HG02759 (cell line): Measurements from ENCODE around the gene CCZ1B.
A peak's percentile ranks its signal among the peaks of the same experiment; 100 is the strongest.
"Not testable (repeated sequence)": the region's sequence is repeated elsewhere in the genome, so short reads cannot be mapped to it uniquely, and the experiment has no call there.

Source experiments
- ATAC-seq: cut with Tn5 transposase; IDR thresholded peaks from one replicate; pipeline ENCODE4 v1.9.1; 2021; ENCODE audit warnings: mild to moderate bottlenecking, moderate library complexity; ENCODE audit not compliant: unreplicated experiment

The CCZ1B gene

DNA sequence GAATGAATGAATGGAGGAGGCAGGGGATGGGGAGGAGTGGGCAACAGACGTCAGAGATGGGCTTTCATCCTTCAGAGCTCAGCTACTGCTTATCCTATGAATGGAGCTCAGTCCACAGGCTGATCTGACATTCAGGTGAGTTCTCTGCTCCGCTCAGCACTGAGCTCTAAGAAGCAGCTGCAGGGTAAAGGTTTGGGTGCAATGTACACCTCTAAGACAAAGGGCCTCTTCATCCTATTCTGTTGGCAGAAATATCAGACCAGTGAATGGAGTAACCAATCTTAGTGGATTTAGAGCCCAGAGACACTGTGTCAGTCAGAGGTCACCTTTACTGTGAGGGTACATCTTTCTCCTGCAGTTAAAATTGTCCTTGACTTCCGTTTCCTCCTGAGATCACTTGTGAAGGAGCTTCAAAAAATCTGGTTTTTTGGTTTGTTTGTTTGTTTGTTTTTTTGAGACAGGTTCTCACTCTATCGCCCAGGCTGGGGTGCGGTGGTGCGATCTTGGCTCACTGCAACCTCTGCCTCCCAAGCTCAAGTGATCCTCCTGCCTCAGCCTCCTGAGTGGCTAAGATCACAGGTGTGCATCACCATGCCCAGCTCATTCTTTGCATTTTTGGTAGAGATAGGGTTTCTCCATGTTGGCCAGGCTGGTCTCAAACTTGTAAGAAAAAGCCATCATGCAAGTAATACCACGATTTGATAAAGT lies 5.1 kb upstream of the CCZ1B start:
- no peak for ATAC-seq

DNA sequence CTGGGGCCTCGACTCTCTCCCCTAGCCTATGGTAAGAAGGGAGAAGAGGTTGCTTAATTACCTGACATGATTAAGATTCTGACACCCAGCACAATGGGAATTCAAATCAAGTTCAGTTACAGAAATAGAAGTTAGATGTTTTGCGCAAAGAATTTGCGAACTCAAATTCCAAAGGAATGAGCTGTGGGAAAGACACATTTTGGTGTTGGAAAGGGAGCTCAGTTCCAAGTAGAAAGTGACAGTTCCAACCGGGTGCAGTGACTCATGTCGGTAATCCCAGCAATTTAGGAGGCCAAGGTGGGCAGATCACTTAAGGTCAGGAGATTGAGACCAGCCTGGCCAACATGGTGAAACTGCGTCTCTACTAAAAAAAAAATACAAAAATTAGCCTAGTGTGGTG lies 4.0 kb upstream of the CCZ1B start:
- not testable (repeated sequence) for ATAC-seq

DNA sequence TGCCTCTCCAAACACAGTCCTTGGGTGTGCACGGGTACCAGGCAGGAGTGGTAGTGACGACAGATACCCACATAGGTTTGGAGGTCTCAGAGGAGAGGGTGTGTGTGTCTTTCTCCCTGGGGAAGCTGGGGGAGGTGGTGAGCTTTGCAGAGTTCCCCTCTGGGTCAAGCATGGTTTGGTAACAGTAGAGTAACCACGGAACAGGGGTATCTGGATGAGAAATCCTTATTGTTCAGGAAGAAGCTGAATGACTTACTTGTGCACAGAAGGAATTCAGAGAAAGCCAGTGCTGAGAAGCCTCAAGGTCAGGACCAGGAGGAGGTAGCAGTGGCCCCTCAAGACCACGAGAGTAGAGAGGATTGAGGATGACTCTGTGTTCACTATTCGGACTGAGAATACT lies 3.5 kb upstream of the CCZ1B start:
- ATAC-seq = not testable (repeated sequence)

DNA sequence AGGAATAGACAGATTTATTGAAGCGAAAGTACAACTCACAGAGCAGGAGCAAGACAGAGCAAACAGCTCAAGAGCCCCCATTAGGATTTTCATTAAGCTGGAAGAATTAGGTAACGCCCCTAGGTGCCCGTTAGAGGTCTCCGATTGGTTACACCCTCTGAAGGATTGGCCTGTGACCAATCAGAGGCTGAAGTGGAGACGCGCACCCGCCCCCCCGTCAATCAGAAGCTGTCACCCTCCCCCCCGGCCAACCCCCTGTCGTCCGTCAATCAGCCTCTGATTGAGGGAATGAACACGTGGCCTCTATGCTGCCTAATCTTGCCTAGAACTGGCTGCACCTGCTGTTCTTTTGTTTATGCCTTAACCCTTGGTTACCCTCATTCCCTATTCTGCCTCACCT lies 1.1 kb upstream of the CCZ1B start:
- not testable (repeated sequence) for ATAC-seq

DNA sequence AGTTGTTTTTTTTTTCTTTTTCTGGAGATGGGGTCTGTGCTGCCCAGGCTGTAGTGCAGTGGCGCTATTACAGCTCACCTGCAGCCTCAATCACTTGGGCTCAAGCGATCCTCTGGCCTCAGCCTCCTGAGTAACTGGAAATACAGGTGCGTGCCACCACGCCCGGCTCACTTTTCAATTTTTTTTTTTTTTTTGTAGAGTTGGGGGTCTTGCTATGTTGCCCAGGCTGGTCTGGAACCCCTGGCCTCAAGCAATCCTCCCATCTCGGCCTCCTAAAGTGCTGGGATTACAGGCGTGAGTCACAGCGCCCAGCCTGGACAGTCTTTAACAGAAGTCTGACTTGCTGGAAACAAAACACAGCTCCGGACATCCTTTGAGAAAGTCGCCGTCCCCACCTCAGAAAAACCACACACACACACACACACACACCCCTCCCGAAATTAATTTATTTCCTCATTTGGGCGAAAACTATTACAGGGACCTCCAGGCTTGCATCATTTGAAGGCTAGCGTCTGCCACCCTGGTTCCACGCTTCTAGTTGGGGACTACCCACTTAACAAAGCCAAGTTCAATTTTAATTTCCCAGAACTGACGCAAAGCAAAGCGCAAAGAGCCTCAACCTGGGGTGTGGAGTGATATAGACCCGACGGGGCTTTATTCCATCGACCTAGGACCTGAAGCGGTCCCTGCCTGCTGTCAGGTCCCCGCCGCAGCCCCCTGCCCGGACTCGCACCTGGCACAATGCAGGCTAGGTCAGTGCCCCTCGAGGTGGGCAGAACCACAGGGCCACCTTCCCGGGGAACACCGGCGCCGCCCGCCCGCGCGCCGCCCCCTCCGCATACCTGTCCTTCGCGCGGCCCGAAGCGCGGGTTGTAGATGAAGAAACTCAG lies 594 bp downstream of the CCZ1B start:
- ATAC-seq = peak; percentile 60

DNA sequence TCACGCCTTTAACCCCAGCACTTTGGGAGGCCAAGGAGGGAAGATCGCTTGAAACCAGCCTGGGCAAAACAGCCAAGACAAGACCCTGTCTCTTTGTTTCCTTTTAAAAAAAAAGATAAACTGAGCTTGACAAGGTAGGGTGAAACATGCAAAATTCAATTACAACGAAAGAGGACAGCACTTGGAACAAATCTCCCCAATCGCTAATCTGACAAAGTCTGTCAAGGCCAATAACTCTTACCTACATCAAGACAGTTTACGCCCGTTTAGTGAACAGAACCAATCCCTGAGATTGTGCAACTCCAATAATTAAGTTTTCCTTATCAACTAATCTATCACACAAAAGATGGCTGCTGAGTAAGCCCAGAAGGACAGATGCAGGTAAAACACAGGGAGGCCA lies 4.5 kb downstream of the CCZ1B start:
- ATAC-seq = not testable (repeated sequence)

DNA sequence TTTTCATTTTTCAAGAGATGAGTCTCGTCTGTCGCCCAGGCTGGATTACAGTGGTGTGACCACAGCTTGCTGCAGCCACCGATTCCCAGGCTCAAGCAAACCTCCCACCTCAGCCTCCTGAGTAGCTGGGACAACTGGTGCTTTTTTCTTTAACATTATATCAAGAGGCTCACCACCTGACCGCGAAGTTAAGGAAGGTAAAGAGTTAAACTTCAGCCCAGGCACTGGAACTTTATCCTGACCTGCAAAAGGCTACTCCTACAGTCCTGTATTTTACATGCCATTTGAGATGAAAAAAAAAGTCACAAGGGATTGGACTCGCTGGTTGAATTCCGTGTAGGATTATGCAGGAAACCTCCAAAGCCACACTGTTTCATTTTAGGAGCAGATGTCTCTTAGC lies 10.6 kb downstream of the CCZ1B start:
- not testable (repeated sequence) for ATAC-seq

DNA sequence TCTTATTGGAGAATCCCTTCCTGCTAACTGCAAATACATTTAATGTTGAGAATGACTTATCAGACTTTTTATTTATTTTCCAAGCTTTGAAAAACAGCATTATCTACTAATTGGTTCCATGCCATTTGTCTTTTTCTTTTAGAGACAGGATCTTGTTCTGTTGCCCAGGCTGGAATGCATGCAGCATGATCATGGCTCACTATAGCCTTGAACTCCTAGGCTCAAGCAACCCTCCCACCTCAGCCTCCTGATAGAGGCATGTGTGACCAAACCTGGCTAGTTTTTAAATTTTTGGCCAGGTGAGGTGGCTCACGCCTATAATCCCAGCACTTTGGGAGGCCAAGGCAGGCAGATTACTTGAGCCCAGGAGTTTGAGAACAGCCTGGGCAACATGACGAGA lies 13.1 kb downstream of the CCZ1B start:
- ATAC-seq = not testable (repeated sequence)

DNA sequence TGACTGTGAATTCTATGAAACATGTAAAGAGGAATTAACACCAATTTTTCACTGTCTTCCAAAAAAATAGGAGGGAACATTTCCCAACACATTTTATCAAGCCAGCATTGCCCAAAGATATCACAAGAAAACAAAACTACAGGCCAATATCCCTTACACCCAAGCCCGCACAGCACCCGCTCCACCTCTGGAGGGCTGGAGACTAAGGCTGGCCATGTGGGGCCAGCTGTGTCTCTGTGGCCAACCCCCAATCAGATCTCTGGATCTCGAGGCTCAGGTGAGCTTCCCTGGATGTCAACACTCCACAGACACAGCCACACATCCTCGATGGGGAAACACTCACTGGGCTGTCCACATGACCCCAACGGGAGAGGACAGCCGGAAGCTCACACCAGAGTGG lies 18.1 kb downstream of the CCZ1B start:
- ATAC-seq = not testable (repeated sequence)

DNA sequence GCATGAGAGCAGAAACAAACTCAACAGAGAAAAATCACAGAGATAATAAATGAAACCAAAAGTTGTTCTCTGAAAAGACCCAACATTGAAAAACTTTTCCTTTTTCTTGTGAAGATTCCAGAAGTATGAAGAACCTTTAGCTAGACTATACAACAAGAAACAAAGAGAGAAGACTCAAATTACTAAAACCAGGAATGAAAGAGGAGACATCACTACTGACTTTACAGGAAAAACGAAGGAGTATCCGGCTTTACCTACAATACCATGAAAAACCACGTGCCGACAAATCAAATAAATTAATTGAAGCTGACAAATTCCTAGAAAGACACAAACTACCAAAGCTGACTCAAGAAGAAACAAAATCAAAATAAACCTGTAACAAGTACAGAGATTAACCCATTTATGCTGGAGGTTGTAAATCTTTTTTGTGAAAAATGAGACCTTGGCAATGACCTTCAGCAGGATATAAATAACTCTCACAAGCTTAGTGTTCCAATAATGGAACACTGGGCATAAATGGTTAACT lies 18.6 kb downstream of the CCZ1B start:
- not testable (repeated sequence) for ATAC-seq

DNA sequence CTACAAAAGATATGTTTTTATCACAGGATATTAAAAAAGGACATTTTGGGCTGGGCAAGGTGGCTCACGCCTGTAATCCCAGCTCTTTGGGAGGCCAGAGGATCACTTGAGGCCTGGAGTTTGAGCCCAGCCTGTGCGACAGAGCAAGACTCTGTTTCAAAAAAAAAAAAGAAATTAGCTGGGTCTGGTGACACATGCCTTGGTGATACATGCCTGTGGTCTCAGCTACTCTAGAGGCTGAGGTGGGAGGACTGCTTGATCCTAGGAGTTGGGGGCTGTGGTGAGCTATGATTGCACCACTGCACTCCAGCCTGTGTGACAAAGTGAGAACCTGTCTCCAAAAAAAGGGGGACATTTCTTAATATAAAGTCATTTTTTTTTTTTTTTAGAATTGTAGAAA lies 25.7 kb downstream of the CCZ1B start:
- not testable (repeated sequence) for ATAC-seq

DNA sequence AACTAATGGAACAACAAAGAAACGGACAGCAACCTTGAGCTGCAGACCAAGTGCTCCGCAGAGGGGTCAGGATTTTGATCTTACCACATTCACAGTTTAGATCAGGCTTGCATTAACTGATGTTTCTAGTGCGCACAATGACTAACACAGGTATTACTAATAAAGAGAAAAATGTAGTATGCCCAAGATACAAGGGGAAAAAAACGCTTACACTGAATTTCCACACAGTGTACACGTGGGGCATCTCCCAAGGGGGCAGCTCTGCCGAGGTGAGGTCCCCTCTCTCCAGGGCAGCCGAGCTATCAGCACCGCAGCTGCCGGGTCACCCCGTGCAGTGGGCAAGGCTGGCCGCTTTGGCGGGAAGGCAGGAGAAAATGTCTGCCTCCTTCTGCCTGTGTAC lies 26.2 kb downstream of the CCZ1B start:
- ATAC-seq = not testable (repeated sequence)

DNA sequence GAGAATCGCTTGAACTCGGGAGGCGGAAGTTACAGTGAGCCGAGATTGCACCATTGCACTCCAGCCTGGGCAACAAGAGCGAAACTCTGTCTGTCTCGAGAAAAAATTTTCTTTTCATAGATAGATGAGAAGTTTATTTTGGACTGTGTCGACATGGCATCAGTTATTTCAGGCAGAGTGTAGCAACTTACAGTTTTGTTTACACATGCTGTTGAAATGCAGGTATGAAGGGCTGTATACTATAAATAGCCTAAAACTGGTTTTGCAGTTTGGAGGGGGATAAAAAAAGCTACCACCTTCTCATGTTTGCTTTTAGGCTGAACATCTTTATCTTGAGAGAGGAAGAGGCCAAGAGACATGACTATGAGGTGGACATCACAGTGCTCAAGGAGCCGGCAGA lies 28.0 kb downstream of the CCZ1B start:
- not testable (repeated sequence) for ATAC-seq

DNA sequence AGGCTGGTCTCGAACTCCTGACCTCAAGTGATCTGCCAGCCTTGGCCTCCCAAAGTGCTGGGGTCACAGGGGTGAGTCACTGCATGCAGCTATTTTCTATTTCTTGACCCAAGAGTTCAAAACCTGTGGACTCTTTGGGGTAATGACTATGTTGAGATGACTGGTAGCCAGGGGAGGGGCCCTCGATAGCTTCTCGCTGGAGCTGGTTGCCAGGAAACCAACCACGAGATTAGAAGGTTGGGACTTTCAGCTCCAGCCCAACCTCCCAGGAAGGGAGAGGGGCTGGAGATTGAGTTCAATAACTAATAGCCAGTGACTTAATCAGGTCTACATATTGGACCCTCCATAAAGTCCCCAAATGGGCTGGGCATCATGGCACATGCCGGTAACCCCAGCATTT lies 28.9 kb downstream of the CCZ1B start:
- ATAC-seq = not testable (repeated sequence)

DNA sequence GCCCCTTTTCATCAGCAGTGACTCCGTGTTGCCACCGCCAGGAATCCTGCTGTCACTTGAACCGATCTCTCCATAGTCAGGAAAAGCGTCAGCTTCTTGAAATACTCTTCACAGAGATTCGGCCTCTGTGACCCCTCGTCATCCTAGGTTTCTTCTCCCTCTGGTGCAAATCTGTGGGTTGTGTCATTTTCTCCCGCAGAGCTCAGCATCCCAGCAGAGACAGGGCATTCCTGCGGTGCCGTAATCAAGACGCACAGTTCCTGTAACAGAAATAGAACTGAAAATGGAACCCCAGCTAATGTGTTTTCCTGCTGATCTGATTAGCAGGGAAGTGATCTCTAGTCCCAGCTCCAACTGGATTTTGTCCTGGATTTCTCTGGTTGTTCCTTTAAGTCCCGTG lies 31.8 kb downstream of the CCZ1B start:
- not testable (repeated sequence) for ATAC-seq

DNA sequence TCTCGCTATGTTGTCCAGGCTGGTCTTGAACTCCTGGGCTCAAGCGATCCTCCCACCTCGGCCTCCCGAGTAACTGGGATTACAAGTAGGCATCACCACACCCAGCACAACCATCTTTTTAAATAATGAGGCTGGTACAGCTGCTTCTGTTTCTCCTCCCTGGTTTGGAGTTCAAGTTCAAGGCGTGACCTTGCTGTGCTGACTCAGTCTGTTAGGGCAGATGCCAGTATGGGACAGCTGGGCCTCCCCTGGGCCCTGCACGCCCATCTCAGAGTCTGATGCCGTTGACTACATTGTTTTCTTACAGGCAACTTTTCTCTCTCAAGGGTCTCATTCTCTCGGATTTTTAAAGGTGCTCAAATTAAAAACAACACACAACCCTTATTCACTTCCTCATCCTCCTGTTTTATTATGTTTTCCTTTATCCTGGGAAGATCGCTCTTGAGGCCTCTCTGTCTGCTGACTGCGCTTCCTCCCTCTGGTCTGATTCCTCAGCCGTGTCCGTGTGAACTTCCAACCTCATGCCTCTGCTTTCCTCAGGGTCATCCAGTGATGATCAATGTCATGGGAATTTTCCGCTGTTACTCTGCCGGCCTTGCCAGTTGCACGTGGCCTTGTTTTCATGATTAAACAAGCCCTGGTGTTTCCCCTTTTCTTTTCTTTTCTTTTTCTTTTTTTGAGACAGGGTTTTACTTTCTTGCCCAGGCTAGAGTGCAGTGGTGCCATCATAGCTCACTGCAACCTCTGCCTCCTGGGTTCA lies 33.8 kb downstream of the CCZ1B start:
- not testable (repeated sequence) for ATAC-seq

DNA sequence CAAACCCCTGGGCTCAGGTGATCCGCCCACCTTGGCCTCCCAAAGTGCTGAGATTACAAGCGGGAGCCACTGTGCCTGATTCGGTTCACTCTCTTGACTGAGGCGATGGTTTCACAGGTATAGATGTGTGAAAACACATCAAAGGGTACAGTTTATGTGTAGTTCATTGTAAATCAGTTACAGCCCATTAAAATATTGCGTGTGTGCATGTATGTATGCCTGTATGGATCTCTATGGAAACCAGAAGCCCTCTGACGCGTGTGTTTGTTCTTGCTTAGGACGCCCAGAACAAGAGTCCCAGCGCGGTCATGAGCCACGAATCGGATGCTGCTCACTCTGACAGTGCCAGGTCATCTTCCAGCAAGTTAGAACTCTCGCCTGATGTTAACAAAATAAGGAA lies 36.7 kb downstream of the CCZ1B start:
- not testable (repeated sequence) for ATAC-seq

DNA sequence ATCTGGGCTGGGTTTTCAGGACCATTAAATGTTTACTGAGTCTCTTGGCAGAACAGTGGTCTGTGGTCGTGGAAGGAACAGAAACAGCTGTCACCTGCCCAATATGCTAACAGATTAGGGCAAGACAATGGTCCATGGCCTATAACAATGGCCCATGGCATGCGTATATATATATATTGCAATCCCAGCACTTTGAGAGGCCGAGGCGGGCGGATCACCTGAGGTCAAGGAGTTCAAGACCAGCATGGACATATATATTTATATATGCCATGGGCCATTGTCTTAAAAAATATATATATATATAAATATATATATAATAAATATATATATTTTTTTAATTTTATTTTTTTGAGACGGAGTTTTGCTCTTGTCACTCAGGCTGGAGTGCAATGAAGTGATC lies 44.5 kb downstream of the CCZ1B start:
- ATAC-seq = not testable (repeated sequence)

DNA sequence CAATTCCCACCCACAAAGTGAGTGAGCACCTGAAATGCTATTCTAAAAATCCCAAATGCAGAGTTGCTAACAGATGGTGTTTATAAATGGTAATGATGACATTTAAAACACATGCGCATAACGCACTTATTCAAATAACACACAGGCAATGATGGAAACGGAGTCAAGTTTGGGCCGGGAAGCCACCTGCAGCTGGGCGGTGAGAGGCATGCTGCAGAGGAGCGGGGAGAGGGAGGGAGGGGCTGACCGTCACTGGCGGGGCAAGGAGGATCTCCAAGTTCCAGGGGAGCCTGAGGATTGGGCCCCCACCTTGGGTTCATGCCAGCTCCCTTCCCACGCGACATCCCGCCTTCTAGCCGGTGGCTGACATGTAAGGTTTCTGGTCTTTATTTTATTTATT lies 64.9 kb downstream of the CCZ1B start:
- ATAC-seq = not testable (repeated sequence)

DNA sequence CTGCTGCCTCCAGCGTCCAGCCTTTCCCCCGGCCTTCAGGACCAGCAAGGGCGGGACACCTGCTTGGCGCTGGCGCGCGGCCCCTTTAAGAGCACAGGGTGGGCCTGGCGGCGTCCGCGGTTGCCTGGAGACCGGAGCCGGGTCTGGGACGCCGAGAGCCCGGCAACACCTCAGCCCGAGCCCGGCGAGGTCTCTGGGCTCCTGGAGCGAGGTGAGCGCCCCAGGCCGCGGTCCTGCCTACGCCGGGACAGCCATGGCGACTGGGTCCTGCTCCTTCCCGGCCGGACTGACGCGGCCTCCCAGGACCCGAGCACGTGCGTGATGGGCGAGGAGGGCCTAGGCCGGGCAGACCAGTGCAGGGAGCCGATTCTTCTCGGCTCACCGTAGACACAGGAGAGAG lies 72.1 kb downstream of the CCZ1B start, which contains the start of gene RSPH10B2:
Gene RSPH10B2, plus strand, starts transcription at position 140 of the 400 bp plus-strand sequence. CDS start 3,575 bp downstream, outside the sequence.
- ATAC-seq = not testable (repeated sequence)

DNA sequence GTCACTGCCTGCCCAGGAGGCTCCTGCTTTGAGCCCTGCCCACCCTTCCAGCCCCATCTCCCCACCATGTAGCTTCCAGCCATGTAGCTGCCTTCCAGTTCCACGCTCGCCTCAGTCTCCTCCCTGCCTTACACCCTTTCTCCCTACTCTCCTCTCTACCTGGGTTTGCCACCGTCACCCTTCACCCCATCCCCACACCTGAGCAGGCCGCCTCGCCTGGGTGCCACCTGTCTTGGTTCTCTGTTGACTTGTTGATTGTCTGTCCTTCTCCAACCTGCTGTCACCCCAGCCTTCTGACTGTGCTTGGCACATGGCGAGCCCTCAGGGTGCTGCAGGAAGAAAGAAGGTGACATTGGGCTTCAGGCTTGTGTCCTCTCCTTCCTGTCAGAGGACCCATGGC lies 75.9 kb downstream of the CCZ1B start:
- not testable (repeated sequence) for ATAC-seq
